Lung (tissue), 12 donors: Measurements from ENCODE around the gene CCDC178. TPM values are rescaled to one million over a fixed set of nuclear protein-coding genes. Genes with fewer than 3 reads are reported as not detected.
"Not testable (repeated sequence)": the region's sequence is repeated elsewhere in the genome, so short reads cannot be mapped to it uniquely, and the experiment has no call there.

Source experiments
- ATAC-seq: fragments of 200-7000 bp; cut with Tn5 transposase; one replicate; pipeline ENCODE4 v1.9.1; 2020; ENCODE audit warnings: moderate number of reproducible peaks; ENCODE audit not compliant: insufficient read depth, low FRiP score
- DNase-seq, 3 donors: peaks; one replicate each; pipeline ENCODE4 v3.0.0-alpha.2; 2013 to 2017
- H3K27ac ChIP-seq, 2 donors: one replicate each; pipeline ENCODE4 v1.5.1; 2013; ENCODE audit warnings: mild to moderate bottlenecking in 2 of 2, moderate library complexity in 2 of 2, control low read depth in 1 of 2, inconsistent platforms in 1 of 2, low read depth in 1 of 2, low read length in 1 of 2
- H3K27me3 ChIP-seq, 3 donors: one replicate each; pipeline ENCODE4 v1.5.1; 2013; ENCODE audit warnings: low read length in 2 of 3; ENCODE audit not compliant: control insufficient read depth in 3 of 3, insufficient read depth in 3 of 3
- H3K36me3 ChIP-seq, 4 donors: one replicate each; pipeline ENCODE4 v1.5.1; 2013; ENCODE audit warnings: low read length in 4 of 4, mild to moderate bottlenecking in 1 of 4, moderate library complexity in 1 of 4; ENCODE audit not compliant: control insufficient read depth in 4 of 4, insufficient read depth in 4 of 4
- H3K4me1 ChIP-seq, 5 donors: one replicate each; pipeline ENCODE4 v1.5.1; 2013; ENCODE audit warnings: low read length in 5 of 5, mild to moderate bottlenecking in 2 of 5, moderate library complexity in 1 of 5; ENCODE audit not compliant: control insufficient read depth in 5 of 5, insufficient read depth in 5 of 5
- H3K4me3 ChIP-seq: one replicate; pipeline ENCODE4 v1.5.1; 2013; ENCODE audit warnings: mild to moderate bottlenecking, control low read depth, moderate library complexity
- H3K9ac ChIP-seq, 2 donors: one replicate each; pipeline ENCODE4 v1.5.1; 2013; ENCODE audit warnings: low read length in 2 of 2, control low read depth in 1 of 2; ENCODE audit not compliant: insufficient read depth in 1 of 2
- H3K9me3 ChIP-seq, 4 donors: one replicate each; pipeline ENCODE4 v1.5.1; 2013; ENCODE audit warnings: low read length in 3 of 4, mild to moderate bottlenecking in 1 of 4, moderate library complexity in 1 of 4; ENCODE audit not compliant: control insufficient read depth in 4 of 4, insufficient read depth in 3 of 4
- CTCF ChIP-seq: IDR thresholded peaks from 2 replicates; pipeline ENCODE4 v1.5.1; 2012; ENCODE audit warnings: mild to moderate bottlenecking; ENCODE audit errors: control extremely low read depth, extremely low read depth
- WGBS, 2 donors: extraction: QIAGEN DNeasy Blood & Tissue Kit; methylation state at CpG; one replicate each; pipeline ENCODE4 v1.1.7; 2013; 5-methylcytosine and 5-hydroxymethylcytosine counted together
- polyA plus RNA-seq, 2 donors: library from polyadenylated mRNA; stranded (reverse); fragments of 200-250 nt; gene quantifications; one replicate each; pipeline ENCODE4 v1.2.1, GENCODE V29; 2013
- total RNA-seq, 2 donors: library from RNA; depleted of rRNA in 1 of 2; stranded (reverse); fragments of >200 nt in 1 of 2; gene quantifications; one replicate each; pipeline ENCODE4 v1.2.1, GENCODE V29; 2014 to 2021
- donor health status: control.
- donor health status: control.
- donor health status: Bipolar disorder and iron deficiency.
- donor health status: healthy.
- donor health status: DM: yes; HTN: yes; CAD: no.

The CCDC178 gene
- total and polyA plus RNA-seq, 4 donors = 0.08 to 1.1 (median 0.77) TPM

DNA sequence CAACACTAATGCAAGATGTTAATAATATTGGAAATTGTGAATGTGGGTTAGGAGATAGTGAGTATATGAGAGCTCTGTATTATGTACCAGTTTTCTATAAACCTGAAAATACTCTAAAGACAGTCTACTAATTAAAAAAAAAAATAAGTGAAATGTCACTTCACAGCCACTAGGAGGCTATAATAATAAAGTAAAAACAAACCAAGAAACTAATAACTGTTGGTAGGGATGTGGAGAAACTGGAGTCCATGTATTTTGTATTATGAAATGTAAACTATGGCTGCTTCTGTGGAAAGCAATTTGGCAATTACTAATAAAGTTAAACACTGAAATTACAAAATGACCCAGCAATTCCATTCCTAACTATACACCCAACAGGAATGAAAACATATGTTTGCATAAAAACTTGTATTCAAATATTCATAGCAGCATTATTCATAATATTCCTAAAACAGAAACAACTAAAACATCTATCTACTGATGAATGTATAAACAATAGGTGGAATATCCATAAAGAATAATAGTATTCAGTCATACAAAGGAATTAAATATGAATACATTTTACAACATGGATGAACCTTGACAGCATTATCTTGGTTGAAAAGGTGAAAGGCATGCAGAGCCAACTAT, 36.2 kb downstream of the CCDC178 start:
- no peak for ATAC-seq

DNA sequence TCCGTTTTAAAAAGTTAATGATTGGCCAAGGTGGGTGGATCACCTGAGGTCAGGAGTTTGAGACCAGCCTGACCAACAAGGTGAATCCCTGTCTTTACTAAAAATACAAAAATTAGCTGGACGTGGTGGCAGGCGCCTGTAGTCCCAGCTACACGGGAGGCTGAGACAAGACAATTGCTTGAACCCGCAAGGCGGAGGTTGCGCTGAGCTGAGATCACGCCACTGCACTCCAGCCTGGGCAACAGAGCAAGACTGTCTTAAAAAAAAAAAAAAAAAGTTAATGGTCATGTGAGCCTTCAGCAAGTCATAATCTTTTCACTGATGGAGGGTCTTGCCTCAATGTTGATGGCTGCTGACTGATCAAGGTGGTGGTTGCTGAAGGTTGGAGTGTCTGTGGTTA, 41.6 kb downstream of the CCDC178 start:
- H3K9ac ChIP-seq, DNase-seq, H3K4me1 ChIP-seq, H3K4me3 ChIP-seq, H3K9me3 ChIP-seq, H3K27me3 ChIP-seq, H3K27ac ChIP-seq, ATAC-seq, H3K36me3 ChIP-seq: not testable (repeated sequence)
- 93 to 96% methylated on average over 8 of the region's 8 CpGs for WGBS, 2 donors

More for the DNA sequence above, 36.2 kb downstream of the CCDC178 start:
- H3K27ac ChIP-seq = no peak overlapping the region
- no peak overlapping the region for H3K4me3 ChIP-seq
- no peaks in the 10 kb centered on the region for H3K9me3 ChIP-seq
- DNase-seq = no peak
- TF ChIP-seq CTCF = no peak
- no peaks in the 10 kb centered on the region for H3K4me1 ChIP-seq
- H3K9ac ChIP-seq = no peak overlapping the region
- no peaks in the 10 kb centered on the region for H3K27me3 ChIP-seq
- no peaks in the 10 kb centered on the region for H3K36me3 ChIP-seq

DNA sequence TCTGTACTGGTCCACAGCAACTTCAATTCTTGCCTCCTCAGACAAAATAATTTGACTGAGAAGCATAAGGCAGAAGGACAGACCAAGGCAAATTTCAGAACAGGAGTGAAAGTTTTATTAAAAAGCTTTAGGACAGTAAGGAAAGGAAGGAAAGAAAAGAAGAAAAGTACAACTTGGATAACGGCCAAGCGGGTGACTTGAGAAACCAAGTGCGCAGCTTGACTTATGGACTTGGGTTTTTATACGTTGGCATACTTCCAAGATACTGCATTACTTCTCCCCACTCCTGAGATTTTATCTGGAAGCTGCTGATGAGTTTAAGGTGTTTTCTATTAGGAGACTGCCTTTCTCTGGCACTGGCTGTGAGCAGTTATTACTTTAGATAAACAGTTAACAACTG, 64.7 kb downstream of the CCDC178 start:
- Histone ChIP-seq H3K9me3 (peaks cover 0 to 8% (median 0%) of the 10 kb centered on the region in 4 donors), H3K27me3 (no peaks in the 10 kb centered on the region), H3K4me3 (no peak overlapping the region), H3K9ac (no peak overlapping the region), H3K27ac (no peak overlapping the region), H3K36me3 (no peaks in the 10 kb centered on the region), H3K4me1 (peaks cover 0 to 4% (median 0%) of the 10 kb centered on the region in 5 donors)
- 28 to 47% methylated on average over 4 of the region's 4 CpGs for WGBS, 2 donors
- DNase-seq (peak in 1 of 3 donors; percentile 4), ATAC-seq (no peak)
- TF ChIP-seq CTCF = no peak

DNA sequence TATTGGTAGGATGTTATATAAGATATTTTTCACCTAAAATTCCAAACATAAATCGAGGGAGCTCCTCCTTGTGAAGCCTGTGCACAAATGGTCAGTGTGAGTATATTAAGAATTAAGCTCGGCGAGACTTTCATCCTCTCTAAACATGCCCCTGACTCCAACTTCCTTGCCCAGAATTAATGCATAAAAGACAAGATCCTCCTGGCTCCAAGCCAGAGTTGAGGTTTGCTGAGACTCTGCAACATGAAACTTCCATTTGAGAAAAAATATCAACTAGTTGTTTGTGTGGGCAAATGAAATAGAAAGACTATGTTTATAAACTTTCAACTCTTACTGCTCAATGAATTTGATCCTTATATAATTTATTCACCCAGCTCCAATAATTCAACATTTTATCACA, 68.1 kb downstream of the CCDC178 start:
- no peak for ATAC-seq
- peak; percentile 24 to 72 (median 49) for DNase-seq
- no peak overlapping the region for H3K27ac ChIP-seq
- no peaks in the 10 kb centered on the region for H3K27me3 ChIP-seq
- no peak overlapping the region for H3K4me3 ChIP-seq
- no peaks in the 10 kb centered on the region for H3K36me3 ChIP-seq
- WGBS, 2 donors = 25 to 28% methylated on average over 3 of the region's 3 CpGs
- no peak for TF ChIP-seq CTCF
- no peaks in the 10 kb centered on the region for H3K9me3 ChIP-seq
- no peak overlapping the region for H3K9ac ChIP-seq
- peaks cover 0 to 4% (median 0%) of the 10 kb centered on the region in 5 donors for H3K4me1 ChIP-seq
